SK-N-SH treated with all-trans-retinoic acid at 6 μM for 48 hours (cell line): ENCODE measurements around the gene FSCB.
"Not testable (repeated sequence)": the region's sequence is repeated elsewhere in the genome, so short reads cannot be mapped to it uniquely, and the experiment has no call there.

ENCODE experiments used
- ATAC-seq: fragments of 200-7000 bp; cut with Tn5 transposase; 3 replicates; pipeline ENCODE4 v1.9.1; 2020; ENCODE audit warnings: mild to moderate bottlenecking, moderate library complexity
- ARNTL ChIP-seq: fragments of 450-650 bp; formaldehyde crosslinking; IDR thresholded peaks from 2 replicates; pipeline ENCODE4 v1.5.0; 2020; ENCODE audit warnings: low read depth, mild to moderate bottlenecking, moderate library complexity, borderline replicate concordance
- CSDC2 ChIP-seq: fragments of 250-450 bp; sonication (Bioruptor Pico); IDR thresholded peaks from 2 replicates; pipeline ENCODE4 v1.5.0; 2020; ENCODE audit warnings: mild to moderate bottlenecking, moderate library complexity
- ESRRG ChIP-seq: fragments of 250-450 bp; sonication (Bioruptor Pico); IDR thresholded peaks from 2 replicates; pipeline ENCODE4 v1.6.1; 2021; ENCODE audit warnings: mild to moderate bottlenecking
- GLIS3 ChIP-seq: fragments of 250-450 bp; sonication (Bioruptor Pico); IDR thresholded peaks from 2 replicates; pipeline ENCODE4 v1.5.0; 2020; ENCODE audit warnings: mild to moderate bottlenecking, moderate library complexity
- OSR1 ChIP-seq: fragments of 250-450 bp; sonication (Bioruptor Pico); IDR thresholded peaks from 2 replicates; pipeline ENCODE4 v1.8.0; 2022; ENCODE audit warnings: moderate library complexity, mild to moderate bottlenecking, inconsistent platforms
- PPARA ChIP-seq: fragments of 250-450 bp; sonication (Bioruptor Pico); IDR thresholded peaks from 2 replicates; pipeline ENCODE4 v1.5.0; 2020; ENCODE audit warnings: mild to moderate bottlenecking, borderline replicate concordance
- RARB ChIP-seq: fragments of 250-450 bp; sonication (Bioruptor Pico); IDR thresholded peaks from 2 replicates; pipeline ENCODE4 v1.8.0; 2021; ENCODE audit warnings: mild to moderate bottlenecking, moderate library complexity
- SNAI2 ChIP-seq: fragments of 250-450 bp; sonication (Bioruptor Pico); IDR thresholded peaks from 2 replicates; pipeline ENCODE4 v1.5.0; 2020; ENCODE audit warnings: mild to moderate bottlenecking, moderate library complexity
- TCF4 ChIP-seq: fragments of 250-450 bp; sonication (Bioruptor Pico); IDR thresholded peaks from 2 replicates; pipeline ENCODE4 v1.8.0; 2021; ENCODE audit warnings: mild to moderate bottlenecking, moderate library complexity, borderline replicate concordance
- TOX ChIP-seq: fragments of 250-450 bp; sonication (Bioruptor Pico); IDR thresholded peaks from 2 replicates; pipeline ENCODE4 v1.8.0; 2021; ENCODE audit warnings: mild to moderate bottlenecking, moderate library complexity, borderline replicate concordance
- ZC3H10 ChIP-seq: fragments of 250-450 bp; sonication (Bioruptor Pico); IDR thresholded peaks from 2 replicates; pipeline ENCODE4 v1.5.1; 2021; ENCODE audit warnings: mild to moderate bottlenecking, moderate library complexity
- ZFP3 ChIP-seq: fragments of 250-450 bp; sonication (Bioruptor Pico); IDR thresholded peaks from 2 replicates; pipeline ENCODE4 v1.5.0; 2020; ENCODE audit warnings: mild to moderate bottlenecking, moderate library complexity
- ZFP30 ChIP-seq: fragments of 450-650 bp; formaldehyde crosslinking; IDR thresholded peaks from 2 replicates; pipeline ENCODE4 v1.5.0; 2022; ENCODE audit warnings: mild to moderate bottlenecking, moderate library complexity
- ZNF565 ChIP-seq: fragments of 450-650 bp; formaldehyde crosslinking; conservative IDR thresholded peaks from 2 replicates; pipeline ENCODE4 v1.5.0; 2020; ENCODE audit warnings: low read depth, mild to moderate bottlenecking, moderate library complexity
- ZNF8 ChIP-seq: fragments of 450-650 bp; formaldehyde crosslinking; IDR thresholded peaks from 2 replicates; pipeline ENCODE4 v1.5.0; 2020; ENCODE audit warnings: mild to moderate bottlenecking, moderate library complexity
- TF ChIP-seq, protein P1 (sequence below): fragments of 250-450 bp; sonication (Bioruptor Pico); IDR thresholded peaks from 2 replicates; pipeline ENCODE4 v1.8.0; 2020; ENCODE audit warnings: mild to moderate bottlenecking, moderate library complexity, borderline replicate concordance
- TF ChIP-seq, protein P2 (sequence below): fragments of 250-450 bp; sonication (Bioruptor Pico); IDR thresholded peaks from 2 replicates; pipeline ENCODE4 v1.5.1; 2021; ENCODE audit warnings: mild to moderate bottlenecking, moderate library complexity
- TF ChIP-seq, protein P3 (sequence below): fragments of 250-450 bp; sonication (Bioruptor Pico); IDR thresholded peaks from 2 replicates; pipeline ENCODE4 v1.5.1; 2020; ENCODE audit warnings: low read depth, mild to moderate bottlenecking, moderate library complexity
- TF ChIP-seq, protein P4 (sequence below): fragments of 250-450 bp; sonication (Bioruptor Pico); IDR thresholded peaks from 2 replicates; pipeline ENCODE4 v1.8.0; 2021; ENCODE audit warnings: low read depth, mild to moderate bottlenecking, moderate library complexity, borderline replicate concordance
- TF ChIP-seq, protein P5 (sequence below): fragments of 250-450 bp; sonication (Bioruptor Pico); IDR thresholded peaks from 2 replicates; pipeline ENCODE4 v1.5.0; 2020; ENCODE audit warnings: mild to moderate bottlenecking, moderate library complexity

The FSCB gene

DNA sequence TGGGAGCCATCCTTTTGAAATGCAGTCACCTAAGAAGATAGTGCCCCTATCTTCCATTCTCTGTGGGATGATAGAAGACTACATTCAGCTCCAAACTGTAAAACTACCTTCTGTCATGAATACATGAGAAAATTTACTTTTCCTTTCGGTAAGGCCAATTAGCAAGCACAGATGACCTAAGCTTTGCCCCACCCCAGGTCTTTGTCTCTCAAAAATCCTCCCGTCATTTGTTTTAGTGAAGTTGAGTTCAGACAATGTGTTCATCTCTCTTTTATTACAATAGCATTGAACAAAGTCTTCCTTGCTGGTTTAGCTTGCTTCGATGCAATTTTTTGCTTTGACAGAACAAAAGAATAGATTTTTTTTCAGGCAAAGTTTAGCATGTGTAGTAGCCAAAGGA is 18.2 kb upstream of the FSCB start:
- TF ChIP-seq, protein P1, sequence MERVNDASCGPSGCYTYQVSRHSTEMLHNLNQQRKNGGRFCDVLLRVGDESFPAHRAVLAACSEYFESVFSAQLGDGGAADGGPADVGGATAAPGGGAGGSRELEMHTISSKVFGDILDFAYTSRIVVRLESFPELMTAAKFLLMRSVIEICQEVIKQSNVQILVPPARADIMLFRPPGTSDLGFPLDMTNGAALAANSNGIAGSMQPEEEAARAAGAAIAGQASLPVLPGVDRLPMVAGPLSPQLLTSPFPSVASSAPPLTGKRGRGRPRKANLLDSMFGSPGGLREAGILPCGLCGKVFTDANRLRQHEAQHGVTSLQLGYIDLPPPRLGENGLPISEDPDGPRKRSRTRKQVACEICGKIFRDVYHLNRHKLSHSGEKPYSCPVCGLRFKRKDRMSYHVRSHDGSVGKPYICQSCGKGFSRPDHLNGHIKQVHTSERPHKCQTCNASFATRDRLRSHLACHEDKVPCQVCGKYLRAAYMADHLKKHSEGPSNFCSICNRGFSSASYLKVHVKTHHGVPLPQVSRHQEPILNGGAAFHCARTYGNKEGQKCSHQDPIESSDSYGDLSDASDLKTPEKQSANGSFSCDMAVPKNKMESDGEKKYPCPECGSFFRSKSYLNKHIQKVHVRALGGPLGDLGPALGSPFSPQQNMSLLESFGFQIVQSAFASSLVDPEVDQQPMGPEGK (CRISPR knock-in tag): no peak
- TF ChIP-seq, protein P2, sequence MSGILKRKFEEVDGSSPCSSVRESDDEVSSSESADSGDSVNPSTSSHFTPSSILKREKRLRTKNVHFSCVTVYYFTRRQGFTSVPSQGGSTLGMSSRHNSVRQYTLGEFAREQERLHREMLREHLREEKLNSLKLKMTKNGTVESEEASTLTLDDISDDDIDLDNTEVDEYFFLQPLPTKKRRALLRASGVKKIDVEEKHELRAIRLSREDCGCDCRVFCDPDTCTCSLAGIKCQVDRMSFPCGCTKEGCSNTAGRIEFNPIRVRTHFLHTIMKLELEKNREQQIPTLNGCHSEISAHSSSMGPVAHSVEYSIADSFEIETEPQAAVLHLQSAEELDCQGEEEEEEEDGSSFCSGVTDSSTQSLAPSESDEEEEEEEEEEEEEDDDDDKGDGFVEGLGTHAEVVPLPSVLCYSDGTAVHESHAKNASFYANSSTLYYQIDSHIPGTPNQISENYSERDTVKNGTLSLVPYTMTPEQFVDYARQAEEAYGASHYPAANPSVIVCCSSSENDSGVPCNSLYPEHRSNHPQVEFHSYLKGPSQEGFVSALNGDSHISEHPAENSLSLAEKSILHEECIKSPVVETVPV (CRISPR knock-in tag): no peak
- TF ChIP-seq ARNTL (CRISPR knock-in tag) (no peak), TCF4 (CRISPR knock-in tag) (no peak), PPARA (CRISPR knock-in tag) (no peak), ESRRG (no peak), ZFP30 (CRISPR knock-in tag) (no peak), RARB (CRISPR knock-in tag) (no peak), GLIS3 (CRISPR knock-in tag) (no peak)
- TF ChIP-seq, protein P3, sequence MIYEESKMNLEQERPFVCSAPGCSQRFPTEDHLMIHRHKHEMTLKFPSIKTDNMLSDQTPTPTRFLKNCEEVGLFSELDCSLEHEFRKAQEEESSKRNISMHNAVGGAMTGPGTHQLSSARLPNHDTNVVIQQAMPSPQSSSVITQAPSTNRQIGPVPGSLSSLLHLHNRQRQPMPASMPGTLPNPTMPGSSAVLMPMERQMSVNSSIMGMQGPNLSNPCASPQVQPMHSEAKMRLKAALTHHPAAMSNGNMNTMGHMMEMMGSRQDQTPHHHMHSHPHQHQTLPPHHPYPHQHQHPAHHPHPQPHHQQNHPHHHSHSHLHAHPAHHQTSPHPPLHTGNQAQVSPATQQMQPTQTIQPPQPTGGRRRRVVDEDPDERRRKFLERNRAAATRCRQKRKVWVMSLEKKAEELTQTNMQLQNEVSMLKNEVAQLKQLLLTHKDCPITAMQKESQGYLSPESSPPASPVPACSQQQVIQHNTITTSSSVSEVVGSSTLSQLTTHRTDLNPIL: no peak
- no peak for ATAC-seq

DNA sequence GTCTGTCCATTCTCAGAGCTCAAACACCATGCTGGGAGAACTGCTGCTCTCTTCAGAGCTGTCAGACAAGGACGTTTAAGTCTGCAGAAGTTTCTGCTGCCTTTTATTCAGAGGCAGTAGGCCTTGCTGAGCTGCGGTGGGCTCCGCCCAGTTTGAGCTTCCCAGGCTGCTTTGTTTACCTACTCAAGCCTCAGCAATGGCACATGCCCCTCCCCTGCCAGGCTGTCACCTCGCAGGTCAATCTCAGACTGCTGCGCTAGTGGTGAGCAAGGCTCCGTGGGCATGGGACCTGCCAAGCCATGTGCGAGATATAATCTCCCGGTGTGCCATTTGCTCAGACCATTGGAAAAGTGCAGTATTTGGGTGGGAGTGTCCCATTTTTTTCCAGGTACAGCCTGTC is 8.6 kb upstream of the FSCB start:
- ATAC-seq: not testable (repeated sequence)

DNA sequence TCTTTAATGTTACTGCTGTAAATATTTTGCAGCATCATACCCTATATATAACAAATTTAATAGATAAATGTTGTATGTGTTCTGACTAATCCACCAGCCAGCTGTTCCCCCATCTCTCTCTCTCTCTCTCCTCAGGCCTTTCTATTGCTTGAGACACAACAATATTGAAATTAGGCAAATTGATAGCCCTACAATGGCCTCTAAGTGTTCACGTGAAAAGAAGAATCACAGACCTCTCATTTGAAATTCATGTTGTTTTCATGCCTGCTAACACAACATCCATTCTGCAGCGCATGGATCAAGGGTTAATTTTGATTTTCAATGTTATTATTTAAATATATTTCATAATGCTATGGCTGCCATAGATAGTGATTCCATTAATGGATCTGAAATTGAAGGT is 1.8 kb upstream of the FSCB start:
- ATAC-seq: no peak
- TF ChIP-seq ARNTL (CRISPR knock-in tag) (no peak), ZFP30 (CRISPR knock-in tag) (no peak), ZC3H10 (CRISPR knock-in tag) (no peak), TOX (CRISPR knock-in tag) (no peak), ESRRG (no peak), OSR1 (CRISPR knock-in tag) (no peak), ZNF565 (CRISPR knock-in tag) (no peak), GLIS3 (CRISPR knock-in tag) (no peak), TCF4 (CRISPR knock-in tag) (no peak), SNAI2 (CRISPR knock-in tag) (no peak), CSDC2 (no peak), RARB (CRISPR knock-in tag) (no peak), ZFP3 (CRISPR knock-in tag) (no peak), ZNF8 (CRISPR knock-in tag) (no peak)
- TF ChIP-seq, protein P4, sequence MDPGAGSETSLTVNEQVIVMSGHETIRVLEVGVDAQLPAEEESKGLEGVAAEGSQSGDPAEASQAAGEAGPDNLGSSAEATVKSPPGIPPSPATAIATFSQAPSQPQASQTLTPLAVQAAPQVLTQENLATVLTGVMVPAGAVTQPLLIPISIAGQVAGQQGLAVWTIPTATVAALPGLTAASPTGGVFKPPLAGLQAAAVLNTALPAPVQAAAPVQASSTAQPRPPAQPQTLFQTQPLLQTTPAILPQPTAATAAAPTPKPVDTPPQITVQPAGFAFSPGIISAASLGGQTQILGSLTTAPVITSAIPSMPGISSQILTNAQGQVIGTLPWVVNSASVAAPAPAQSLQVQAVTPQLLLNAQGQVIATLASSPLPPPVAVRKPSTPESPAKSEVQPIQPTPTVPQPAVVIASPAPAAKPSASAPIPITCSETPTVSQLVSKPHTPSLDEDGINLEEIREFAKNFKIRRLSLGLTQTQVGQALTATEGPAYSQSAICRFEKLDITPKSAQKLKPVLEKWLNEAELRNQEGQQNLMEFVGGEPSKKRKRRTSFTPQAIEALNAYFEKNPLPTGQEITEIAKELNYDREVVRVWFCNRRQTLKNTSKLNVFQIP (CRISPR knock-in tag): no peak
- TF ChIP-seq, protein P3: no peak
- TF ChIP-seq, protein P1 (CRISPR knock-in tag): no peak
- TF ChIP-seq, protein P5, sequence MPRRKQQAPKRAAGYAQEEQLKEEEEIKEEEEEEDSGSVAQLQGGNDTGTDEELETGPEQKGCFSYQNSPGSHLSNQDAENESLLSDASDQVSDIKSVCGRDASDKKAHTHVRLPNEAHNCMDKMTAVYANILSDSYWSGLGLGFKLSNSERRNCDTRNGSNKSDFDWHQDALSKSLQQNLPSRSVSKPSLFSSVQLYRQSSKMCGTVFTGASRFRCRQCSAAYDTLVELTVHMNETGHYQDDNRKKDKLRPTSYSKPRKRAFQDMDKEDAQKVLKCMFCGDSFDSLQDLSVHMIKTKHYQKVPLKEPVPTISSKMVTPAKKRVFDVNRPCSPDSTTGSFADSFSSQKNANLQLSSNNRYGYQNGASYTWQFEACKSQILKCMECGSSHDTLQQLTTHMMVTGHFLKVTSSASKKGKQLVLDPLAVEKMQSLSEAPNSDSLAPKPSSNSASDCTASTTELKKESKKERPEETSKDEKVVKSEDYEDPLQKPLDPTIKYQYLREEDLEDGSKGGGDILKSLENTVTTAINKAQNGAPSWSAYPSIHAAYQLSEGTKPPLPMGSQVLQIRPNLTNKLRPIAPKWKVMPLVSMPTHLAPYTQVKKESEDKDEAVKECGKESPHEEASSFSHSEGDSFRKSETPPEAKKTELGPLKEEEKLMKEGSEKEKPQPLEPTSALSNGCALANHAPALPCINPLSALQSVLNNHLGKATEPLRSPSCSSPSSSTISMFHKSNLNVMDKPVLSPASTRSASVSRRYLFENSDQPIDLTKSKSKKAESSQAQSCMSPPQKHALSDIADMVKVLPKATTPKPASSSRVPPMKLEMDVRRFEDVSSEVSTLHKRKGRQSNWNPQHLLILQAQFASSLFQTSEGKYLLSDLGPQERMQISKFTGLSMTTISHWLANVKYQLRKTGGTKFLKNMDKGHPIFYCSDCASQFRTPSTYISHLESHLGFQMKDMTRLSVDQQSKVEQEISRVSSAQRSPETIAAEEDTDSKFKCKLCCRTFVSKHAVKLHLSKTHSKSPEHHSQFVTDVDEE (CRISPR knock-in tag): no peak
